ENCODE results near the gene MYOM3.

DNA sequence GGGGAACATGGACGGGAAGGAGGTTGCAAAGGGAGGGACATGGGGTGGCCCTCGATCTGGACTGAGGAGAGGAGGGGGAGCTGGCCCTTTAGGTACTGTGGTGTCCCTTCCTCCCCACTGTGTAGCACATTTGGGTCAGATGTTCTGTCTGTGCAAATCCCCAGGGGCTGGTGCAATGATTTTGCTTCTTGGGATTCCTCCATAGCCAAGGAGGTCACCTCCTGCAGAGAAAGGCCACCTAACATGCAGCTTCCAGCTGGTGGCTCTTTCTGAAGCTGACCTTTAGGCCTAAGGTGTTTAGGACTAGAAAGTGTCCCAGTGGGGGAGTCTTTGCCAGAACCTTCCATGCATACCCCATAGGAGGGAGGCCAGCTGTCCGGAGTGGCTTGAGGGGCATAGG is 9.0 kb upstream of the MYOM3 start:
- no peak for TF ChIP-seq CTCF (IDR thresholded peaks at IDR 0.05)
- TF ChIP-seq POLR2A (IDR thresholded peaks at IDR 0.05), result no peak

Measured in body of pancreas (tissue), 4 donors.